Activated T-cell treated with anti-CD3 and anti-CD28 coated beads, Interleukin-2, amount 50 U/mL, for 72 hours (primary cell): ENCODE results near the gene MAP4K4. TPM values are rescaled to one million over a fixed set of nuclear protein-coding genes. Genes with fewer than 3 reads are reported as not detected.

ENCODE experiments used
- ATAC-seq, 2 donors: fragments of 150-1000 bp; cut with Tn5 transposase; replicated peaks in 1 of 2; 2 replicates each; pipeline ENCODE4 v1.10.0; 2021; ENCODE audit warnings: moderate library complexity in 2 of 2, mild to moderate bottlenecking in 1 of 2
- DNase-seq, 2 donors: peaks; one replicate each; pipeline ENCODE4 v3.0.0; 2021 to 2022; ENCODE audit warnings: mixed read lengths in 1 of 2
- H3K27ac Mint-ChIP-seq: one replicate; pipeline ENCODE4 v1.8.0; 2022; ENCODE audit warnings: mild to moderate bottlenecking, moderate library complexity, mixed read lengths
- H3K27me3 Mint-ChIP-seq: one replicate; pipeline ENCODE4 v1.8.0; 2022; ENCODE audit warnings: low read depth, mixed read lengths
- H3K36me3 Mint-ChIP-seq, 2 donors: one replicate each; pipeline ENCODE4 v1.8.0; 2022; ENCODE audit warnings: mixed read lengths in 2 of 2, mild to moderate bottlenecking in 1 of 2; ENCODE audit not compliant: insufficient read depth in 2 of 2
- H3K4me1 Mint-ChIP-seq: one replicate; pipeline ENCODE4 v1.8.0; 2022; ENCODE audit warnings: low read depth, mixed read lengths
- H3K4me3 Mint-ChIP-seq, 2 donors: one replicate each; pipeline ENCODE4 v1.8.0; 2022; ENCODE audit warnings: mild to moderate bottlenecking in 2 of 2, mixed read lengths in 2 of 2, moderate library complexity in 2 of 2
- H3K9me3 Mint-ChIP-seq, 2 donors: one replicate each; pipeline ENCODE4 v1.8.0; 2022; ENCODE audit warnings: mixed read lengths in 2 of 2
- total RNA-seq, 2 donors: library from RNA; stranded (reverse); gene quantifications; one replicate each; pipeline ENCODE4 v1.2.3, GENCODE V29; 2022

Gene MAP4K4
- total RNA-seq, 2 donors from 2014 or later: 72.1 to 85.1 TPM

GRCh38 chr2:101815739-101816391, 118.4 kb downstream of the MAP4K4 start:
- no peak overlapping the region for H3K27ac Mint-ChIP-seq
- ATAC-seq: no peak
- no peaks in the 10 kb centered on the region for H3K27me3 Mint-ChIP-seq

DNA sequence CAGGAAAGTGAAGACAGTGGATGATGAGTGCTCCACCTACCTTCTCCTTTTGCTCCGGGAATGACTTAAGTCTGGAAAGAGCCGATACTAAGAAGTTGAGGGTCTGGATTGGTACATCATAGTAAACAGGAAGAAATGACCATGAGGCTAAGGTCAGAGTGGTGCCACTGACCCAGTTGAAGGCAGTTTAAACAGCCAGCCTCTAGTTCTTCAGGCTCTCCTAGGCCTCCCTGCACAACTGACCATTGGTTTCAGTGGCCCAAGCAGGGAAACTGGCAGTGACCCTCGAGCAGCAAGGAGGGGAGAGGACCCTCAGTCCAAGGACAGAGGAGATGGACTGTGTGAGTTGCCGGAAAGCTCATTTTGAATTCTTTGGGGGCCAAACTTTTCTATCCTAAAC, 119.1 kb downstream of the MAP4K4 start:
- ATAC-seq (no peak), DNase-seq (no peak)
- Mint-ChIP-seq H3K27me3 (no peaks in the 10 kb centered on the region), H3K27ac (no peak overlapping the region), H3K4me3 (no peak overlapping the region), H3K36me3 (peaks cover 0 to 2% of the 10 kb centered on the region in 2 donors), H3K4me1 (peaks cover 67% of the 10 kb centered on the region), H3K9me3 (no peaks in the 10 kb centered on the region)

More at GRCh38 chr2:101815739-101816391, 118.4 kb downstream of the MAP4K4 start:
- Mint-ChIP-seq H3K9me3 (peaks cover 0 to 4% of the 10 kb centered on the region in 2 donors), H3K4me1 (peaks cover 64% of the 10 kb centered on the region), H3K4me3 (no peak overlapping the region), H3K36me3 (peaks cover 0 to 2% of the 10 kb centered on the region in 2 donors)
- DNase-seq: no peak

GRCh38 chr2:101817481-101817880, 120.0 kb downstream of the MAP4K4 start:
- no peak overlapping the region for H3K27ac Mint-ChIP-seq

DNA sequence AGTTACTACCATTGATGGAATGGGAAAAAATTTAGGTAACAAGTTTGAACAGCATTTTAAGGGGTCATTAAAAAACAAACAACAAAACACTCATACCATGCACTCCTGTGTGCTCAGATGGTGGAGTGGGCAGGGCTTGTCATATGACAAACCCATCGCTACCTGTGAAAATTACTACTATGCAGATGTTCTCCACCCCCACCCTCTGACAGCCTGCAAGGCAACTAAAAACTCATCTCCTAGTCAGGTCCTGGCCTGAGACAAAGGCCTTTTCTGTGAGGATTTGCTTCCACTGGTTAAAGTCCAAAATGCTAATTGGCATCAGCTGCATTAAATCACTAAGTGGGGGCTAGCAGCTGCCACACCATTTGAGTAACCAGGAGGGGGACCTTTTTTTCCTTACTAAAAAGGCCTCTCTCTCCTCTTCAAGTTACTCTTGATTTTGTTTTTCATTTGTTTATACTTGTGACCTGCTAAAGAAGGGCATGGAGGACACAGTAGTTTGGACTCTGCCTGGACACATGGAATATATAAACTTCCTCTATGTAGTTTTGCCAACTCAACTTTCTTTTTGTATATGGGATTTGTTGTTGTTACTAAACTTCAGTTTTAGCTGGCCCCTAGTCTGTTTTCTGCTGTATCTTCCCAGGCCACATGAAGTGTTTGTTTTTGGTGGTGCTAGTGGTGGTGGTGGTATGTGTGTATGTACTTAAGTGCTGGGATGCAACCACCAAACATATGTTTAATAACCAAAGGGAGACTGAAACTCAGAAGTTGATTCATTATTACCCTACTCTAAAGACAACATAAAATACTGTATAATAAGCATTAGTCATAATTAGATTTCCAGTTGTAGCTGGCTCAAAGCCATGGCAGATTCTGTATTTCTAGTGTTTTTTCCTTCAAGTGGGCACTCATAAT, 121.3 kb downstream of the MAP4K4 start:
- peaks cover 0 to 2% of the 10 kb centered on the region in 2 donors for H3K36me3 Mint-ChIP-seq
- ATAC-seq: peak; percentile 23 to 30
- H3K27me3 Mint-ChIP-seq: no peaks in the 10 kb centered on the region
- DNase-seq: no peak
- H3K4me3 Mint-ChIP-seq: peak overlapping the region in 1 of 2 donors; percentile 24
- H3K27ac Mint-ChIP-seq: peak overlapping the region; percentile 58
- H3K9me3 Mint-ChIP-seq: no peaks in the 10 kb centered on the region
- H3K4me1 Mint-ChIP-seq: peaks cover 74% of the 10 kb centered on the region

More at GRCh38 chr2:101817481-101817880, 120.0 kb downstream of the MAP4K4 start:
- Mint-ChIP-seq H3K36me3 (peaks cover 0 to 2% of the 10 kb centered on the region in 2 donors), H3K4me3 (no peak overlapping the region), H3K9me3 (no peaks in the 10 kb centered on the region), H3K4me1 (peaks cover 64% of the 10 kb centered on the region), H3K27me3 (no peaks in the 10 kb centered on the region)
- ATAC-seq: no peak
- no peak for DNase-seq

DNA sequence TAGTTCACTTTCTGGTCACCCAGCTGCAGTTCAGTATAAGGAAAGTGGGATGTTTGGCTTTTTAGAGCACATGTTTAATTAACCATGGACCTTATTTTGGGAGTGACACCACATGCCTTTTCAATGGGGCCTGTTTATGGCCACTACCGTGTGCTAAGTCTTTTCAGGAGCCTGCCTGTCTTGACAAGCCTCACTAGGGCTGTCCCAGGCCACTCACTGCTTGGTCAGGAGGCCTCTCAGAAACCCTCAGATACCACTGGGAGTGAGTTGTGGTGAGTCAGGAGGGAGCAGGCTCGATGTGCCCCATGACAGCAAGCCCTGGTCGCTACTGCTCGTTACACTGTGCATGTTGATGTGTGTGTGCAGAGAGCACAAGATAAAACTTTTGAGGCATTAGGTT, 123.0 kb downstream of the MAP4K4 start:
- ATAC-seq: peak; percentile 76 to 86
- peaks cover 0 to 2% of the 10 kb centered on the region in 2 donors for H3K36me3 Mint-ChIP-seq
- H3K4me1 Mint-ChIP-seq: peaks cover 70% of the 10 kb centered on the region
- peak; percentile 48 to 64 for DNase-seq
- no peak overlapping the region for H3K27ac Mint-ChIP-seq
- no peaks in the 10 kb centered on the region for H3K9me3 Mint-ChIP-seq
- H3K4me3 Mint-ChIP-seq: peak overlapping the region in 1 of 2 donors; percentile 9
- H3K27me3 Mint-ChIP-seq: no peaks in the 10 kb centered on the region

GRCh38 chr2:101821059-101821805, 123.7 kb downstream of the MAP4K4 start:
- ATAC-seq: no peak
- peaks cover 0 to 2% of the 10 kb centered on the region in 2 donors for H3K36me3 Mint-ChIP-seq
- no peak overlapping the region for H3K27ac Mint-ChIP-seq

GRCh38 chr2:101821828-101822458, 124.4 kb downstream of the MAP4K4 start:
- no peaks in the 10 kb centered on the region for H3K27me3 Mint-ChIP-seq
- DNase-seq (no peak), ATAC-seq (no peak)
- peaks cover 0 to under 1% of the 10 kb centered on the region in 2 donors for H3K36me3 Mint-ChIP-seq
- no peaks in the 10 kb centered on the region for H3K9me3 Mint-ChIP-seq
- no peak overlapping the region for H3K27ac Mint-ChIP-seq
- no peak overlapping the region for H3K4me3 Mint-ChIP-seq
- H3K4me1 Mint-ChIP-seq: peaks cover 71% of the 10 kb centered on the region

More at GRCh38 chr2:101821059-101821805, 123.7 kb downstream of the MAP4K4 start:
- H3K27me3 Mint-ChIP-seq: no peaks in the 10 kb centered on the region
- no peak overlapping the region for H3K4me3 Mint-ChIP-seq
- no peak for DNase-seq
- no peaks in the 10 kb centered on the region for H3K9me3 Mint-ChIP-seq
- peaks cover 69% of the 10 kb centered on the region for H3K4me1 Mint-ChIP-seq

GRCh38 chr2:101823347-101823791, 125.9 kb downstream of the MAP4K4 start:
- ATAC-seq (peak; percentile 76 to 81), DNase-seq (peak; percentile 74 to 77)
- peaks cover 0 to 3% of the 10 kb centered on the region in 2 donors for H3K36me3 Mint-ChIP-seq
- no peaks in the 10 kb centered on the region for H3K27me3 Mint-ChIP-seq
- H3K4me1 Mint-ChIP-seq: peaks cover 74% of the 10 kb centered on the region
- no peaks in the 10 kb centered on the region for H3K9me3 Mint-ChIP-seq
- H3K4me3 Mint-ChIP-seq: peak overlapping the region; percentile 55 to 83
- peak overlapping the region; percentile 90 for H3K27ac Mint-ChIP-seq

GRCh38 chr2:101823859-101824258, 126.4 kb downstream of the MAP4K4 start:
- Mint-ChIP-seq H3K36me3 (peaks cover 0 to 3% of the 10 kb centered on the region in 2 donors), H3K4me1 (peaks cover 74% of the 10 kb centered on the region), H3K27me3 (no peaks in the 10 kb centered on the region), H3K4me3 (peak overlapping the region; percentile 55 to 83), H3K9me3 (no peaks in the 10 kb centered on the region), H3K27ac (peak overlapping the region; percentile 90)
- DNase-seq: no peak
- ATAC-seq: no peak

DNA sequence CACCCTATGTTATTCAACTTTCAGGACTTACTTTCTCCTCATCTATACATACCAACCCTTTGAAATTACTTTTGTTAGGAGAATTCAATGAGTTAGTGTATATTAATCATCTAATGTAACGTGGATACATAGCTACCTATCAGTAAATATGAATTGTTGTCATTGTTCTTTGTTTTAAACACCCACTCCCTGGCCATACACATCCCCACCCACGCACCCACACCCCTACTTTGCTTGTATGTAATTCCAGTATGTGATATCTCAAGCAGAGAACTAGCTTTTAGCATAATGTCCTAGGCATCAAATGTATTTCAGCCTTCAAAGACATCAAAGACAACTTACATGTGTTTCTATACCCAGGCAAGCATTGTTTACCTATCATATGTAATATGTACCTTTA, 129.2 kb downstream of the MAP4K4 start:
- Mint-ChIP-seq H3K9me3 (no peaks in the 10 kb centered on the region), H3K36me3 (peaks cover 13 to 15% of the 10 kb centered on the region in 2 donors), H3K4me1 (peaks cover 80% of the 10 kb centered on the region), H3K27ac (no peak overlapping the region), H3K4me3 (peak overlapping the region in 1 of 2 donors; percentile 50), H3K27me3 (no peaks in the 10 kb centered on the region)
- ATAC-seq (no peak), DNase-seq (no peak)

- DNase-seq: no peak
- H3K27me3 Mint-ChIP-seq: no peaks in the 10 kb centered on the region
- H3K36me3 Mint-ChIP-seq: peaks cover 13 to 15% of the 10 kb centered on the region in 2 donors
- H3K9me3 Mint-ChIP-seq: no peaks in the 10 kb centered on the region
- ATAC-seq: no peak
- peaks cover 80% of the 10 kb centered on the region for H3K4me1 Mint-ChIP-seq
- H3K27ac Mint-ChIP-seq: peak overlapping the region; percentile 34
- H3K4me3 Mint-ChIP-seq: peak overlapping the region in 1 of 2 donors; percentile 50
Observed at GRCh38 chr2:101827246-101827645, 129.7 kb downstream of the MAP4K4 start.

DNA sequence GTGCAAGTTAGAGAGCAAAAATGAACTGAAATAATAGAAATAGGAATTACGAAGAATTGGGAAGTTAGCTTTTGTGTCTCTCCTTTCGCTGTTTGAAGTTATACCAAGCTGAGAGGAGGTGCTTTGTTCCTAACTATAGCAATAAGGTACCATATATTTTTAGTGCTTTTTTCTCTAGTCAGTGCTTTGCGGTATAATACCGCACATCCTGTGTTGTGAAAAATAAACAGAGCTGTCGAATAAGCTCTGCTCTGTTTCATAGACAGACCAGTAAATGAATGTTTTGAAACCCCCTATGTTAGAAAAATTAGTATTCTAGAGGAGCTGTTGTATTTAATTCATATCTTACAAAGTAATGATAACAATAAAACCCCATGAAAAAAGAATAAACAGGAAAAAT, 130.8 kb downstream of the MAP4K4 start:
- no peaks in the 10 kb centered on the region for H3K9me3 Mint-ChIP-seq

More for the DNA sequence above, 130.8 kb downstream of the MAP4K4 start:
- Mint-ChIP-seq H3K27ac (no peak overlapping the region), H3K27me3 (no peaks in the 10 kb centered on the region), H3K4me1 (peaks cover 70% of the 10 kb centered on the region), H3K4me3 (peak overlapping the region; percentile 8 to 24), H3K36me3 (peaks cover 13 to 15% of the 10 kb centered on the region in 2 donors)
- peak in 1 of 2 donors; percentile 16 for DNase-seq
- ATAC-seq: peak; percentile 60 to 63
